HG03095 (cell line): Measurements from ENCODE around the gene MDK.

Experiments used
- ATAC-seq: cut with Tn5 transposase; IDR thresholded peaks from one replicate; pipeline ENCODE4 v1.9.1; 2021; ENCODE audit warnings: moderate library complexity; ENCODE audit not compliant: unreplicated experiment

The MDK gene

DNA sequence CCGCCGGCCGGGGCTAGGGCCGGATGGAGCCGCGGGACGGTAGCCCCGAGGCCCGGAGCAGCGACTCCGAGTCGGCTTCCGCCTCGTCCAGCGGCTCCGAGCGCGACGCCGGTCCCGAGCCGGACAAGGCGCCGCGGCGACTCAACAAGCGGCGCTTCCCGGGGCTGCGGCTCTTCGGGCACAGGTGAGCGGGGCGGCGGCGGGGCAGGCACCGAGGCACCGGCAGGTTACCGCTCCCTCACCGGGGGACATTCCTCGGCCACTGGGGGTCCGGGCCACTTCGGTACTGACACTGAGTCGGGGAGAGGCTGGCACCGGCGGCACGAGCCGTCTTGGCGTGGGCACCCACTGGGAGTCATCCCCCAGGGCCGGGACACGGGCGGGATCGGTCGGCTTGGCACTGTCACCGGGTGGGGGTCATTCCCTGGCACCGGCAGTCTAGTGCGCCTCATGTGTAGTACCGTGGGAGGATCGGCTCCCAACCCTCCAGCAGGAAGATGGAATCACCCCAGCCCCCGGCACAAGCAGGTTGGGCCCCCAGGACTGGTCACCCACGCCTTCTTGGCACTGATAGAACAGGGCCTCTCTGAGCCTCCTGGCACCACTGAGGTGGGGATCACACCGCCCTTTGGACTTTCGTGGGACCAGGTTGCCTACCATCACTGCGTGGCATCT lies 33.7 kb upstream of the MDK start:
- no peak for ATAC-seq

DNA sequence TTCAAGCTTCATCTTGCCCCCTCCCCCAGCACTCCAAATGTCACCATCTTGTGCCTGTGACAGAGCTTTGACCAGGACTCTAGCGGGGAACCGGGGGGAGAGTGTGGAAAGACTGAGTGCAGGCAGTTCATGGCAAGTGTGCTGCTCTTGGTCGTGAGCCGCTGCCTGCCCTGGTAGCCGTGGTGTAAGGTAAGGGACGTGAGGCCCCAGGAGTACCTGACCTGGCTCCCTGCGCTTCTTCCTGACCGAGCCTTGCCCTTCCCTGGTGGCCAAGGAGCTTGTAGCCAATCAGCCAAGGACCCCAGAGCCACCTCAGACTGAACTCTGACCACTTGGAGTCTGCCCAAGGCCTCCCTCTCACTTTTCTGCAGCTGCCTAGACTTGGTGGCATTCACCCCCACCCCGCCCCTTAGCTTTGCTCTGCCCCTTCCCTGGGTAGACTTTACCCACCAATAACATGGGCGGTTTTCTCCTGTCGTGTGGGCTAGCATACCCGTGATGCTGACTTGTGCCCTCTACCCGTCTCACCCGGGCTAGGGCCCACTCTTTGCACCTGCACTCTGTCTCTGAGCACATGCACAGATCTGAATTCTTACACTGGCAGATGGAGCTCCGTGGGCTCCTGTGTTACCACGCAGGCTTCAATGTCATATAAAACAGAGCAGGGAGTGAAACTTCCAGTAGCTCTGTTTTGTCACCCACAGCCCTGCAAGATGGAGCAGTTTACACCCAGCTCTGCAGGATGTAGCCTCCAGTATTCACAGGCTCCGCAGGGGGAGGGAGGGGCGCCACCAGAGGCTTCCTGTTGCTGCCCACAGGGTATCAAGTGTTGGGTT lies 32.7 kb upstream of the MDK start:
- no peak for ATAC-seq

DNA sequence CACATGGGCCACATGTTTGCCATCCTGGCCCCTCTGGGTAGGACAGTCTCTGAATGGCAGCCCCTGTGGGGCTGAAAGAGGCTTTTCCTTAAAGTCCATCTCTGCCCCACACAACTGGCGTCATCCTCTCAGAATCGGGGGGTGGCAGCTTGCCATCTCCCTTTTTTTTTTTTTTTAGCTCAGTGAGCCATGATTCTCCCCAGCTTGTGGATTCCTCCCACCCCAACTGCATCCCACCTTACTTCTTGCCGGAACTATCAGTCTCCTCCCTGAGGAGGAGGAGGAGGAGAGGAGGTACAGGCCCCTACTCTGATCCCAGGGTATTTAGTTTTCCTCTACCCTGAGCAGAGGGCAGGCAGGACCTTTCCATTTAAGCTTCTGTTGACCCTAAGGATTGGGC lies 30.8 kb upstream of the MDK start:
- ATAC-seq, result no peak

DNA sequence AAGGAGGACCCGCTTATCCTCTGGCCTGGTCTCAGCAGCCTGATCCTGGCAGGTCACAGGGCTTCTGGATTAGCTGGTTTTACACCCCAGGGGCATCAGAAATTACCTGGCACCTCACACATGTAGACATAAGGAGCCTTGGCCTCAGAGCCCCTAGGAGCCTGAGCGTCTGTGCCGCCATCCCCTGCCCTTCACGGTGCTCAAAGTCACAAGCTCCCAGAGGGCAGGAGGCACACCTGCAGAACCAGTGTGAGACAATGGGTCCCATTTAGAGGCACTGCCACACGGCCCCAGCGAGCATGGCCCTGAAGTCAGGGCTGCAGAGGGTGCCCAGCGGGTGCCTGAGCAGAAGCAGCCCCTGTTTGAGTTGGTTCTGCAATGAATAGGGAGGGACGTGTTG lies 30.3 kb upstream of the MDK start:
- no peak for ATAC-seq

DNA sequence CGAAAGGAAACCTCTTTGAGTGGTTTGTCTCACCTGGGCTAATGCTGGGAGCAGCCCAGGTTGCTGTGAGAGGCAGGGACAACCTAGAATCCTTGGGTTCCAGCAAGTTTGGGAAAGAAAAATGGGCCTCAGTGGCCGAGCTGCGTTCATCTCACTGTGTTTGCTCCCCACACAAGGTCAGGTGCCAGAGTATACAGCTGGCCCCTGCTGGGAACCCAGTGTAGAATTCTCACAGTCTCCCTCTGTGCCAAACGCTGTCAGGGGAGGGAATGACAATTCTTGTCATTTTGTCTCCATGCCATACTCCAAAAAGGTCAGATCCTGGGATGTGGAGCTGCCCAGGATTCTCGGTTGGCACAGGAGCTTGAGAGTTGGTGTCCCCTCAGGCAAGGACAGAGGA lies 29.9 kb upstream of the MDK start:
- no peak for ATAC-seq

DNA sequence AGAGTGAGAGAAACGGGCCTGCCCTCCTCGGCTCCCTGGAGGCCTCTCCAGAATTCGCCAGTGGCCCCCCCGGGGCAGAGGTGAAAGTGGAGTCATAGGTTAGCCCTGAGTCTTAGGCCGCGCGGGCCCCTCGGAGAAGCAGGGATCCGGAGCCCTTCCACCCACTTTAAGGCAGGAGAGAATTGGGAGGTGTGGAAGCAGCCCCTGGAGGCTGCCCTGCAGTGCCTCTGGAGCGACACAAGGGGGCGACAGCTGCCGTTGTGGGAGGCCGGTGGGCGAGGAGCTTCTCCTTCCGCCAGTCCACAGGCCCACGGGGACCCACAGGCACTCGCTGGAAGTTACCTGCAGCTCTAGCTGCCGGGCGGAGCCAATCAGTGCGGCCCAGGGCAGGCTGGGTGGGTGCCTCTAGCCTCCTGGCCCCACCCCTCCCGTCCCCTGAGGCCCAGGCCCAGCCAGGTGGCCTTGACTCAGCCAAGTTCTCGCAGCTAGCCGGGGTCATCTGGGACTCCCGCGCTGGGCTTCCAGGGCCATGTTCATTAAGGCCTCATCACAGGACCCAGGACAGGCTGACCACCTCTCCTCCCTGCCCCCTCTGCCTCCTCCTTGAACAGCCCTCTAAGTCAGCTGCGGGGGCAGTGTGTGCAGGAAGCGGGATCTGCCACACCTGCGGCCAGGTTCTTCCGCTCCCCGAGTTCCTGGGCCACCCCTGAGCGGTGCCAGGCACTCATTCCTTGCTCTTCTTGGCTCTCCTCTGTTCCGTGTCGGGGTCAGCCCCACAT lies 29.2 kb upstream of the MDK start:
- ATAC-seq, result no peak

DNA sequence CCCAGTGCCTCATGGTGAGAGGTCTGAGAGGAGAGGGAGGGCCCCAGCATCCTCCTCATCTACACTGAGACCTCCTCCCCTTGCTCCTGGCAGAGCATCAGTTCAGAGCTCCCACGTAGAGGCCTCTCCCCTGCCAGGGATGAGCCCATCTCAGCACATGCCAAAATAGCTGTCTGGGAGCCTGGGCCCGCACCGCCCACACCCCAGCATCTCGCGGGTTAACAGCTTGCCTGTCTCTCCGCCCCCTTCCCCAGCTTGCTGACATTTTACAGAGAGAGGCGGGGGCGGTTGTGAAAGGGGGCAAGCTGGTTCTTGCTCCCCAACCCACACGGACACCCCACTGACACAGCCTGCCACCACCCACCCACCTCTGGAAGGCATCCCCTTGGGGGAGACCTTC lies 27.8 kb upstream of the MDK start:
- ATAC-seq, result no peak

DNA sequence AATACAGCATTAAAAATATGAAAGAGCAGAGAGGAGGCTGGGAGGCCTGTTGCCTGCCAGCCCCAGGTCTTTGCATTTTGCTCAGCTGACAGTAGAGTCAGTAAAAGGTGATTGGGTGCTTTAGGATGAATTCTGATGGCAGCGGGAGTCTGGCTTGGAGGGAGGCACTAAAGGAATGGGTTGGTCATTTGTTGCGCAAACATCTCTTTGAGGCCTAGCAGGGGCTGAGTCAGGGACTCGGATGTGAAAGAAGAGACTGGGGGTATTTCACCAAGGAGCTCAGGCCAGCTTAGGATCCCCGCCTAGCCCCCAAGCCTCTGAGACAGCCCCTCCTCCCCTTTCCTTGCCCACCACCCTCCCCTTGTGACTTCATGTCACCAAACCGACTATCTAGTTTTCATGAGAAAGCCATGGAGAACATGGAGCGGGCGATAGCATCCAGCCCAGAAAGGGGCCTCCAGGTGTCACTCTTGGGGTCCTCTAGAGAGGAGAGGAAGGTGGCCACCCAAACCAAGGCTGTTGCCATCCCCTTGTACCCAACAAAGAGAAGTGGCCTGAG lies 24.5 kb upstream of the MDK start:
- ATAC-seq, result no peak

DNA sequence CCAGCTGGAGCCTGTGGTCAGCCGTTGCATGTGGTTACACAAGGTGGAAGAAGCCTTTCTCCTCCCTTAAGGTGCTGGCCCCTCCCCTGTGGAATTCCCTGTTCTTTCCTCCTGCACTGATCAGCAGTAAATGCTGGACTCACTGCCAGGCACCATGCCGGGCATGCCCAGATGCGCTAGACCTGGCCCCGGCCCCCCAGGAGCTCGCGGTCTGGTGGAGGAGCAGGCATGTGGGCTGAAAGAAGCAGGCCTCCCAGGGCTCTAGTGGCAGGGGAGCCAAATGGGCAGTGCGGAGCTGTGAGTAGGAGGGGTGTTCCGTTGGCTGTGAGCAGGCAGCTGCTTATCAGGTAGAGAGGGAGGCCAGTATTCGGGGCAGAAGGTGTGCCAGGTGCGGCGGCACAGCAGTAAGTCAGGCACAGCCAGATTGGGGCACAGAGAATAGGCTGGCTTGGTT lies 24.0 kb upstream of the MDK start:
- ATAC-seq, result no peak

DNA sequence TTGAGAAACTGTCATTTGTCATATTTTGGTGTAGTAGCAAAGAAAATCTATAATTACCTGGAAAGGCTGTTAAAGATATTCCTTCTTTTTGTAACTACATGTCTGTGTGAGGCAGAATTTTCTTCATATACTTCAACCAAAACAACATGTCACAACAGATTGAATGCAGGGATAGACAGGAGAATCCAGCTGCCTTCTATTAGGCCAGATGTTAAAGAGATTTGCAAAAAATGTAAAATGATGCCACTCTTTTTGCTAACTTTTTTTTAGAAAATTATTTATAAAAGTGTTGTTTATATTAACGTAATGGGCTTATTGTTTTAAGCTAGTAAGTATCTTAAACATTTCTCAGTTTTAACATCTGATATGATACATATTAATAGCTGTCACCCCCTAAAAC lies 21.5 kb upstream of the MDK start:
- ATAC-seq, result no peak

DNA sequence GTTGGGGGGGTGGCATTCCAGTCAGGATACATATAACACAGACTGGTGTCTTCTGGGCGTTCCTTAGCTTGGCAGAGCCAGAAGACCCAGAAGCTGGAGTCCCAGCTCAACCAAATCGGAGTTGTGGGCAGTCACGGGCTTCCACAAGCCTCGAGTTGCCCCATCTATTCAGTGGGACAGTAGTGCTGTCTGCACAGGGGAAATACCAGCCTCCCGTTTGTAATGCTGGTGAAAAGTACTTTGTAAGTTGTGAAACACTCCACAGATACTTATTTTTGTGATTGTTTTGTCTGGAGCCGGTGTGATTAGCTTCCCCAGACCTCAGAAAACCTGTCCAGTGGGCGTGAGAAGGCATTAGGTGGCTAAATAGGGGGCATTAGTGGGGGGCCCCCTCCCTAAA lies 20.6 kb upstream of the MDK start:
- ATAC-seq, result no peak

DNA sequence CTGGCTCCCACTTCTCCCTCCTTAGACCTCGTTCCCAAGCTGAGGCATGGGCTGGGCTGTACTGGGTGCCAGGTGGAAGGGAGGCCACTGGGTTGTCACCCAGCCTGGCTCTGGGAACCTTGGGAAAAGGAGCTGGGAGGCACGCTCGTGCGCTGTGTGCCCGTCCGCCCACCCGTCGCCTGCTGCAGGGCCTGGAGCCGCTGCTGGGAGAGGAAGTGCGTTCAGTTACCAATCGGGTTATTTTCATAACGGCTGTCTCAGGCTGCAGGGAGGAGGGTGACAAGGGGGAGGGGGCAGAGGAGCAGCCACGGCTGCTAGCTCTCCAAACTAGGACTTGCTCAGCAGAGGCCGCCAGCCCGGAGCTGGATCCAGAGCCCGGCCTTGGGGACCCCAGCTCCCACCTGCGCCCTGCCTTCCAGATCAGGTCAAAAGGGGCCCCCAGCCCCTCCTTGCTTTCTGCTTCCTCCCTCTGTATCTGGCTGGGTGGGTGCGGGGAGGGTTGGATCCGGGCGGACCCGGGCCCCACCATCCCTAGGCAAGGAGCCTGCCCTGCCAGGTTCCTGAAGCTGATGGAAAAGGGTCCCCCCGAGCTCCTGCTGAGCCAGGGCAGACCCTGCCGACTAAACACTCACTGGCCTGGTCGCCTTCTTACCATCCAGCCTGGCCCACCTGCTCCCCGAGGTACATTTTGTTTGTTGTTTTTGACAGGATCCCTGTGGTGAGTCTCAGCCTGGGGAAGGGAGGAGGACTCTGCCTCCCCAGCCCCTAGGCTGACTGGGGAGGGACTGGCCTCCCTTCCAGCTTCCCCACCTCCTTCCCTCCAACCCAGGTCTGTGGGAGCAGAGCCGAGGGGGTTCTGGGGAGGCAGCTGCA lies 19.9 kb upstream of the MDK start:
- ATAC-seq, result peak; percentile 80

DNA sequence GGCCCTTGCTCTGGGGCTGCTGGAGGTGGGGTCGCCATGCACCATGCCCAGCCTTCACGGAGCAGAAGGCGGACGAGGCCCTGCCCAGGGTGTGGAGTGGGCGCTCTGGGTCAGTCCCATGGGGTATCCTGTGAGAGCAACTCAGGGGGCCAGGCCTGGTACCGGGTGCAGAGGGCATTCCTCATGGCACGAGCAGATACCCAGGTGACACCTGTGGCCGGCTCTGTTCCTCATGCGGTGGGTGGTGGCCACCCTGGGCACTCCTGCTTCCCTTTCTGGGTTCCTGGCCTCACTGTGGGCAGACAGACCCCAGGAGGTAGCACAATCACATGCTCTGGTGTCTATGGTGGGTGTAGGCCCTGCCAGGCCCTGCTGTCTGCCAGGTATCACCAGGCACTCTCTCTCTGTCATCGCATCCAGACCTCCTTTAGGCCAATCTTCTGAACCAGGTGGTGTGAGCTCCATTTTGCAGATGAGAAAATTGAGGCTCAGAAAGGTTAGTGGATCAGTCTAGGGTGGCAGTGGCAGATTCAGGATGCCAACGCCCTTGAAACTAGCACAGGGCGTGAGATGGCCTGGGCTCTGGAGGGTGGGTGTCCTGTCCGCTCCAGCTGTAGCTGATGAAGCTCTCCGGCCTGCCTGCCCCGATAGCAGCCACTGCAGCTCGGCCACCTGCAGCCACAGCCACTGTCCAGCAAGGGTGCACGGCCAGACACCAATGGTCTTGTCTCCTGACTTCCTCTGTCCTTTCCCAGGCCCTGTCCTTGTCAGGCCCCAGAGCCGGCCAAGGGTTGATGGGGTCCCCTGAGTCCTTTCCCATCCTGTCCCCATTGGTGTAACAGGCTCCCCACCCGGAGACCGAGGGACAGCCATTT lies 19.1 kb upstream of the MDK start:
- ATAC-seq, result no peak

DNA sequence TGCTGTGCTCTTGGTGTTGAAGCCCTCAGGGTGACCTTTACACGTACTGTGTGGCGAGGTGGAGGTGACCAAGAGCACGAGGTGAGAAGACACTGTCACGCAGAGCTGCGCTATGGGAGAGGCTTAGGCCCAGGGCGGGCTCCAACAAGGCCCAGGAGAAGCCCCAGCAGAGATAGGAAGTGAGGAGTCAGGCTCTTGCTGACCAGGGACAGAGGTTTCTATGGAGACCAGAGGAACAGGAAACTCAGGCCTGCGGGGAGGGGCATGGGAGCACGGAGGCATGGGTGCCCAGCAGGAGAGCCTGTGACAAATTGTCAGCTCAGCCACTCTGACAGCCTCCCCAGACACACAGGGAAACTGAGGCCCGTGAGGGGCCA lies 18.4 kb upstream of the MDK start:
- no peak for ATAC-seq

DNA sequence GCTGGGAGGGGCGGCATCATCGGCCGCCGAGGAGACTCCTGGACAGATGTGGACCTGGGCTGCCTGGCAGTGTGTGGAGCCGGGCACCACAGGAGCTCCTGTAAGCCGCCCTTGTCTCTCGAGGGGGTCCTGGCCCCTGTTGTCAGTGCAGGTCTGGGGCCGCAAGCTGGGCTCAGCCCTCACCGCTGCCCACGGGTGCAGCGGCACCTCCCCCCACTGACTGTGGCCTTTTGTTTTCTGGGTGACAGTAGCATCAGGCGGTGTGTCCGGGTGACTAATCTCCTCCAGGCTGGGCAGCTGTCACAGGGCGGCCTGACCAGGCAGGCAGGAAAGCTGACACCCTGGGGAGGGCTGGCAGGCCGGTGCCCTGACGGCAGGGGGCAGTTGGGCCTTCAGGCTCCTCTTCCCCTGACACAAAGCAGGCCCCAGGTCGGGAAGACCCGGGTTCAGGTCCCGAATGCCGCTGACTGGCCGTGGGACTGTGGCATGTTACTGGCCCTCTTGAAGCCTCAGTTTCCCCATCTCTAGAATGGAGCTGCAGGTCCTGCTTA lies 17.9 kb upstream of the MDK start:
- ATAC-seq, result no peak

DNA sequence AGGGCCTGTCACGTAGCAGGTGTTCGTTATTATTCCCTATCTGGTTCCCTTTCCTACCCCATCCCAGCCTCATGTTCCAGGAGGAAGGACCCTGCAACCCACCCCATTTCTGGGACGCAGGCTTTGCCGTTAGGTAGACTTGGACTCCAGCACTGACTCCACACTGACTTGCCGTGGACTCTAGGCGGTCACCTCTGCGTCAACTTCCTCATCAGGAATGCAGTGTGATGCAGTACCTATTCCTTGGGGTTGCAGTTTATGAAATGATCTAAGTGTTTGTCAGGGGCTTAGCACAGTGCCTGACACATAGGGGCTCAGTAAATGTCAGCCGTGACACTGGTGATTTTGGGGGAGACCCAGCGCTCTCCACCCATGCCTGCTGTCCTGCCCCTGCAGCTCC lies 17.4 kb upstream of the MDK start:
- ATAC-seq, result no peak

DNA sequence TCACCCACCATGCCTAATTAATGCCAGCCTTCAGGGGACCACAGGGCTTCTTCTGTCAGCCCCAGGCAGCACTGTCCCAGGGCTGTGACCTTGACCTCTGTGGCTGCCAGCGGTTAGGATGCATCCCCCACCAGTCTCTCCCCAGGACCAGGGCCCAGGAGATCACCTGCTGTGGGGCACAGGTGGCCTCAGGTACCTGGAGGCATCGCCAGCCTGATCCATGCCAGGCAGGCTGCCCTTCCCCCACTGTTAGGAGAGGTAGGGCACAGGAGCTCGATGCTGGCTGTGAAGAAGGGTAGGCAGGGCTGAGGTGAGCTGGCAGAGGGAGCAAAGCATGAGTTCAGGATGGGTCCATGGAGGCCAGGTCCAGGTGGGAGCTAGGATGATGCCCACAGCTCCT lies 16.7 kb upstream of the MDK start:
- ATAC-seq, result no peak

DNA sequence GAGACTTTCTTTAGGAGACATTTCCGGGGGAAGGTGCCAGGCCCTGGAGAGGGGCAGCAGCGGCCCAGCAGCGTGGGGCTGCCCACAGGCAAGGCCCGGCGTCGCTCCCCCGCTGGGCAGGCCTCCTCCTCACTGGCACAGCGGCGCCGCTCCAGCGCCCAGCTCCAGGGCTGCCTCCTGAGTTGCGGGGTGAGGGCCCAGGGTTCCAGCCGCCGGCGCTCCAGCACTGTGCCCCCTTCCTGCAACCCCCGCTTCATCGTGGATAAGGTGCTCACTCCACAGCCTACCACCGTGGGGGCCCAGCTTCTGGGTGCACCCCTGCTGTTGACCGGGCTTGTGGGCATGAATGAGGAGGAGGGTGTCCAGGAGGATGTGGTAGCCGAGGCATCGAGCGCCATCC lies 15.2 kb upstream of the MDK start:
- no peak for ATAC-seq

DNA sequence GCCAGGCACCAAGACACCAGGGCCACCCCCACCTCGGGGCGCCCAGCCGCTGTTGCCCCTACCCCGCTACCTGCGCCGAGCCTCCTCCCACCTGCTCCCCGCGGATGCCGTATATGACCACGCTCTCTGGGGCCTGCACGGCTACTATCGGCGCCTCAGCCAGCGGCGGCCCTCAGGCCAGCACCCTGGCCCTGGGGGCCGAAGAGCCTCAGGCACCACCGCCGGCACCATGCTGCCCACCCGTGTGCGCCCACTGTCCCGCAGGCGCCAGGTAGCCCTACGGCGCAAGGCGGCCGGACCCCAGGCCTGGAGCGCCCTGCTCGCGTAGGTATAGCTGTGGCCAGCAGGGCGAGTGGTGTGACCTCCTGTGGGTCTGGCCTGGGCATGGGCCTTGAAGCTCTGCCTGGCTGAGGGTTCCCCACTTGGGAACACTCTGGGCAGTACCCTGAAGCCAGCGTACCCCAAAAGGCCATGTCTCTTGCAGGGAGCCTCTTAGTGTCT lies 14.8 kb upstream of the MDK start:
- ATAC-seq, result no peak
